Esophagus squamous epithelium (tissue), 4 donors: ENCODE results near the gene TRMU.

Experiments used
- POLR2A ChIP-seq, 4 donors: fragments of 450-650 bp; IDR thresholded peaks; one replicate each; pipeline ENCODE4 v1.6.1; 2017; ENCODE audit warnings: antibody characterized with exemption in 4 of 4, mild to moderate bottlenecking in 4 of 4, moderate library complexity in 3 of 4
- TF ChIP-seq, protein P1 (sequence below), 6 experiments: fragments of 450-650 bp in 4 of 6; fragments of 200-600 bp in 2 of 6; sonication (generic) in 2 of 6; IDR thresholded peaks; one replicate each; pipeline ENCODE4 v1.5.1; 2016 to 2019; ENCODE audit warnings: antibody characterized with exemption in 6 of 6, mild to moderate bottlenecking in 4 of 6, moderate library complexity in 4 of 6

DNA sequence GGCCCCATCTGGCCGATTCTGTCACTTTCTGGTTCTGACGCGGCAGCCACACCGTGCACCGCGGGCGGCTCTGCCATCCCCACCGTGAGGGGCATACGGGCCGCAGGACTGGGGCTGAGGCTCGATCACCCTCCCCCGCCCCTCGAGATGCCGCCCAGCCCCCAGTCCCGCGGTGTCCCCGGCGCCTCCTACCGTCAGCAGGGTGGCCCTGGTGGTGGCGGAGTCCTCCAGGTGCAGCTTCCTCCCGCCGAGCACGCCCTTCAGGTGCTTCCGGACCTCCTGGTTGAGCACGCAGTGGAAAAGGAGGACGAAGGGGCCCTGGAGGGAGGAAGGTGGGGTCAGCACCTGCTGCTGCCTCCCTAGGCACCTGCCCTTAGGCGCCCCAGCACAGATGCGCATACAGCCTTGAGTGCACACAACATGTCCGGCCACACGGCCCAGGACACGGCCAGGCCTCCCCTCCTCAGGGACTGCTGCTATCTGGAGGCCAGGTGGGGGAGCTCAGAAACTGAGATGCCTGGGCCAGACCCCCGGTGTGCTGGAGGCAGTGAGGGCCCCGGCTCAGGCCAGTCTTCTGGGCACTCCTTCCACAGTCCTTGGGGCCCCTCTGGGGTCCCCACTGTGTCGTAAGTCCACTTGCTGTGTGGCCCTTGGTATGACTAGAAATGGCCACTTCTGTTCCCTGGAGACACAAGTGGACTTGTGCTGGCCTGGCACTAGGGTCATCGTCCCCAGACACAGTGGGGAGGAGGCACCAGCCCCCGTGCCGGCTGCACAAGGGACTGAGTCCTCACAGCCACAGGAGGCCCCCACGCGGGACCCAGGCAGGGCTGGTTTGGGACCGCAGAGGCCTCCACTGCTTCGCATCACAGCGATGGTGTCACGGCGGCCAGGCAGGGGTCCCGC lies 31.5 kb downstream of the TRMU start:
- TF ChIP-seq, protein P1, sequence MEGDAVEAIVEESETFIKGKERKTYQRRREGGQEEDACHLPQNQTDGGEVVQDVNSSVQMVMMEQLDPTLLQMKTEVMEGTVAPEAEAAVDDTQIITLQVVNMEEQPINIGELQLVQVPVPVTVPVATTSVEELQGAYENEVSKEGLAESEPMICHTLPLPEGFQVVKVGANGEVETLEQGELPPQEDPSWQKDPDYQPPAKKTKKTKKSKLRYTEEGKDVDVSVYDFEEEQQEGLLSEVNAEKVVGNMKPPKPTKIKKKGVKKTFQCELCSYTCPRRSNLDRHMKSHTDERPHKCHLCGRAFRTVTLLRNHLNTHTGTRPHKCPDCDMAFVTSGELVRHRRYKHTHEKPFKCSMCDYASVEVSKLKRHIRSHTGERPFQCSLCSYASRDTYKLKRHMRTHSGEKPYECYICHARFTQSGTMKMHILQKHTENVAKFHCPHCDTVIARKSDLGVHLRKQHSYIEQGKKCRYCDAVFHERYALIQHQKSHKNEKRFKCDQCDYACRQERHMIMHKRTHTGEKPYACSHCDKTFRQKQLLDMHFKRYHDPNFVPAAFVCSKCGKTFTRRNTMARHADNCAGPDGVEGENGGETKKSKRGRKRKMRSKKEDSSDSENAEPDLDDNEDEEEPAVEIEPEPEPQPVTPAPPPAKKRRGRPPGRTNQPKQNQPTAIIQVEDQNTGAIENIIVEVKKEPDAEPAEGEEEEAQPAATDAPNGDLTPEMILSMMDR (IDR thresholded peaks at IDR 0.05), result no peak
- TF ChIP-seq POLR2A (IDR thresholded peaks at IDR 0.05), result no peak
